Chondrocyte (in vitro differentiated cells): ENCODE data around the gene GJB4. TPM values are rescaled to one million over a fixed set of nuclear protein-coding genes. Genes with fewer than 3 reads are reported as not detected.

Experiments
- DNase-seq: peaks from one replicate; pipeline ENCODE4 v3.0.0; 2021; ENCODE audit warnings: mixed read lengths, low spot score
- H3K27ac Mint-ChIP-seq: one replicate; pipeline ENCODE4 v1.8.0; 2021; ENCODE audit warnings: mild to moderate bottlenecking, moderate library complexity, mixed read lengths; ENCODE audit not compliant: unreplicated experiment
- H3K27me3 Mint-ChIP-seq: 2 replicates; pipeline ENCODE4 v1.8.0; 2021; ENCODE audit warnings: low read depth, mixed read lengths
- H3K36me3 Mint-ChIP-seq: 2 replicates; pipeline ENCODE4 v1.8.0; 2021; ENCODE audit warnings: low read depth, mixed read lengths
- H3K4me1 Mint-ChIP-seq: 2 replicates; pipeline ENCODE4 v1.8.0; 2021; ENCODE audit warnings: low read depth, mild to moderate bottlenecking, mixed read lengths
- H3K4me3 Mint-ChIP-seq: one replicate; pipeline ENCODE4 v1.8.0; 2021; ENCODE audit warnings: mild to moderate bottlenecking, moderate library complexity, mixed read lengths; ENCODE audit not compliant: unreplicated experiment
- H3K9me3 Mint-ChIP-seq: 2 replicates; pipeline ENCODE4 v1.8.0; 2021; ENCODE audit warnings: low read depth, mixed read lengths
- CTCF ChIP-seq: fragments of 200-600 bp; sonication (generic); IDR thresholded peaks from 2 replicates; pipeline ENCODE4 v1.5.0; 2021; ENCODE audit warnings: antibody characterized with exemption, mild to moderate bottlenecking, moderate library complexity
- total RNA-seq: library from RNA; stranded (reverse); gene quantifications from 3 replicates; pipeline ENCODE4 v1.2.1, GENCODE V29; 2021

Gene GJB4
- total RNA-seq, 1 donor from 2014 or later: not detected

- H3K4me1 Mint-ChIP-seq: peaks cover 4% of the 10 kb centered on the region
- no peaks in the 10 kb centered on the region for H3K9me3 Mint-ChIP-seq
- no peaks in the 10 kb centered on the region for H3K36me3 Mint-ChIP-seq
- no peak for TF ChIP-seq CTCF
- H3K27ac Mint-ChIP-seq: no peak overlapping the region
- DNase-seq: no peak
- H3K27me3 Mint-ChIP-seq: peaks cover 51% of the 10 kb centered on the region
- no peak overlapping the region for H3K4me3 Mint-ChIP-seq
Observed at GRCh38 chr1:34746785-34747637, 12.5 kb upstream of the GJB4 start.

DNA sequence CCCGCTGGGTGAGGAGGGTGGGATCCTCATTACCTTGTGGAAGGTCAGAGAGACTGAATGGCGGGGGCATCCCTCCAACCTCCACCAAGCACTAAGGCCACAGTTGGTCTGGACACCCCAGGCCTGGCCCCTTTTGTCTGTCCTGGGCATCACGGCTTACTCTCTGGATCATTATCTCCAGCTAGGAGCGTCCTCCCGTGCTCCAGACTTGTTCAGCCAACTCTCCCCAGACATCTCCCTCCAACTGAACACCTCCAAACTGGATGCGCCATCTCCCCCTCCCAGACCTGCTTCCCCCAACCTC, 11.9 kb upstream of the GJB4 start:
- no peak overlapping the region for H3K4me3 Mint-ChIP-seq
- H3K27me3 Mint-ChIP-seq: peaks cover 48% of the 10 kb centered on the region
- no peak for TF ChIP-seq CTCF
- H3K9me3 Mint-ChIP-seq: no peaks in the 10 kb centered on the region
- DNase-seq: no peak
- no peak overlapping the region for H3K27ac Mint-ChIP-seq
- H3K4me1 Mint-ChIP-seq: peaks cover under 1% of the 10 kb centered on the region
- H3K36me3 Mint-ChIP-seq: no peaks in the 10 kb centered on the region

DNA sequence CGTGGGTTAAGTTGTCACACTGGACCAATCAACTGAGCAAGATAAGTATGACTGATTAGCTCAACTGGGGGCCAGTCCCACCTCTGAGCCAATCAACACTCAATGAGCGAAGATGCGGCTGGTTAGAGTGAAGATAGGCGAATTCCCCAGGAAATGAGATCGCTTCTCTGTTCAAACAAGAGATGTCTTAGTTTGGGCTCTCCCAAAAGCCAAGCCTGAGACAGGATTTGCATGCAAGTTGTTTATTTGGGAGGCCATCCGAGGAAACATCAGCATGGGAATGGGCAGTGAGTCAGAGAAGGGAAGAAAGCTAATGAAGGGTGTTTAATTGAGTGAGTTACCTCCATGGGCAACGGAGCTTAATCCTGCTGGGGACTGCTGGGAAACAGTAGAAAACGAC, 9.5 kb upstream of the GJB4 start:
- Mint-ChIP-seq H3K9me3 (peaks cover 6% of the 10 kb centered on the region), H3K27ac (no peak overlapping the region), H3K27me3 (peaks cover 44% of the 10 kb centered on the region), H3K36me3 (peaks cover 4% of the 10 kb centered on the region), H3K4me3 (no peak overlapping the region), H3K4me1 (no peaks in the 10 kb centered on the region)
- no peak for DNase-seq
- TF ChIP-seq CTCF: no peak

GRCh38 chr1:34750610-34751009, 8.9 kb upstream of the GJB4 start:
- no peak for DNase-seq
- Mint-ChIP-seq H3K4me3 (no peak overlapping the region), H3K9me3 (peaks cover 6% of the 10 kb centered on the region), H3K27ac (no peak overlapping the region), H3K36me3 (peaks cover 4% of the 10 kb centered on the region), H3K4me1 (no peaks in the 10 kb centered on the region), H3K27me3 (peaks cover 38% of the 10 kb centered on the region)
- no peak for TF ChIP-seq CTCF

GRCh38 chr1:34753163-34753562, 6.4 kb upstream of the GJB4 start:
- no peak for TF ChIP-seq CTCF
- no peaks in the 10 kb centered on the region for H3K4me1 Mint-ChIP-seq
- DNase-seq: no peak
- H3K36me3 Mint-ChIP-seq: peaks cover 4% of the 10 kb centered on the region
- H3K27ac Mint-ChIP-seq: no peak overlapping the region
- H3K4me3 Mint-ChIP-seq: no peak overlapping the region
- H3K9me3 Mint-ChIP-seq: peaks cover 6% of the 10 kb centered on the region
- peaks cover 28% of the 10 kb centered on the region for H3K27me3 Mint-ChIP-seq
